HG03060 (cell line): ENCODE data around the gene FEN1.

Experiments used
- ATAC-seq: cut with Tn5 transposase; IDR thresholded peaks from one replicate; pipeline ENCODE4 v1.9.1; 2021; ENCODE audit warnings: low read depth, moderate number of reproducible peaks; ENCODE audit not compliant: unreplicated experiment

The FEN1 gene

GRCh38 chr11:61774411-61774810, 18.3 kb upstream of the FEN1 start:
- ATAC-seq = no peak

DNA sequence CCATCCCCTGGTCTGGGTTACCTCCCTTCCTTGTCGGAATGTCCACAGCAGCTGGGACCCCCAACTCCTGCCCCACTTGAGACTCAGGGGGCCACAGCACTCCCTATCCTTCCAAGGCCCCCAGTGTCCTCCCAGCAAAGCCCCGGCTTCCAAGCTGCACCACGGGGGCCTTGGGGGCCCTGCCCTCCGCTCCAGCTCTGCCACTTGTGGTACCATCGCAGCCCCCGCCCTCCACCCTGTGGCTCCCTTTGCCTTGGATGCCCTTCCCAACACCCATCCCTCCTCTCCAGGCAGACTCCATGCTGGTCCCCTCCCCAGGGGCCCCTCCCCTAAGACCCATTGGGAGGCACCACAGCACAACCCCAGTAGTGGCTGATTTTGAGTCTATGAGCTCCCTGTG, 17.6 kb upstream of the FEN1 start:
- ATAC-seq = no peak

DNA sequence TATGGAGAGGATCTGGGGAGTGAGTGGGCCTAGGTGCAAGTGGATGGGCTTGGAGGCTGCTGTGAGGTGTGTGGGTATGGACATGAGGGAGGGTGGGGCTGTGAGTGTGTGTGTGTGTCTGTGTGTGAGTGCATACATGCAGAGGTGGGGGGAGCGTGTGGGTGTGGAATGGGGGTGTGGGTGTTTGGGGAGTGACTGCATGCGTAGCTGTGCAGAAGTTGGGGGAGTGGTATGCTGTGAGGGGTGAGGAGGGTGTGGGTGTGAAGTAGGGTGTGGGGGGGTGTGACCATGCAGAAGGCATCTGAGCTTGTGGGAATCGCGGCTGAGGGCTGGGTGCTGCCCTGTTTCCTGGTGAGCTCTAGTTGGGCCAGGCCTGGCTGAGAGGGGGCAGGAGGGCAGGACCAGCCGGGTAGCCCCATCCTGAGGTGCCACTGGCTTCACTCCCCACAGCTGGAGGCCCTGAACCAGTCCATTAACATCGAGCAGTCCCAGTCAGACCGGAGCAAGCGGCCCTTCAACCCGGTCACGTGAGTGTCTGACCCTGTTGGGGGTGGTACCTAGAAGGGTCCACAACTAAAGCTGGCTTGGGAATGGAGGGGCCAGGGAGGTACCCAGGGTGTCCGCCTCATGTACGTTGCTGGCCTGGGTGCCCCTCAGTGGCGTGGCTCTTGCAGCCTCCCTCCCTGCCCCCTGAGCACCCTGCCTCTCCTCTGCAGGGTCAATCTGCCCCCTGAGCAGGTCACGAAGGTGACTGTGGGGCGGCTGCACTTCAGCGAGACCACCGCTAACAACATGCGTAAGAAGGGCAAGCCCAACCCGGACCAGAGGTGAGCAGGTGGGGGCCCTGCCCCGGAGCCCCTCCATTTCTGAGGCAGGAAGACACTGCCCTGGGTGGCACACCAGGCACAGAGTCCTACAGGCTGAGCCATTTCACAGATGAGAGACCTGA, 16.8 kb upstream of the FEN1 start:
- ATAC-seq = no peak

GRCh38 chr11:61776561-61777075, 16.1 kb upstream of the FEN1 start:
- ATAC-seq = no peak

DNA sequence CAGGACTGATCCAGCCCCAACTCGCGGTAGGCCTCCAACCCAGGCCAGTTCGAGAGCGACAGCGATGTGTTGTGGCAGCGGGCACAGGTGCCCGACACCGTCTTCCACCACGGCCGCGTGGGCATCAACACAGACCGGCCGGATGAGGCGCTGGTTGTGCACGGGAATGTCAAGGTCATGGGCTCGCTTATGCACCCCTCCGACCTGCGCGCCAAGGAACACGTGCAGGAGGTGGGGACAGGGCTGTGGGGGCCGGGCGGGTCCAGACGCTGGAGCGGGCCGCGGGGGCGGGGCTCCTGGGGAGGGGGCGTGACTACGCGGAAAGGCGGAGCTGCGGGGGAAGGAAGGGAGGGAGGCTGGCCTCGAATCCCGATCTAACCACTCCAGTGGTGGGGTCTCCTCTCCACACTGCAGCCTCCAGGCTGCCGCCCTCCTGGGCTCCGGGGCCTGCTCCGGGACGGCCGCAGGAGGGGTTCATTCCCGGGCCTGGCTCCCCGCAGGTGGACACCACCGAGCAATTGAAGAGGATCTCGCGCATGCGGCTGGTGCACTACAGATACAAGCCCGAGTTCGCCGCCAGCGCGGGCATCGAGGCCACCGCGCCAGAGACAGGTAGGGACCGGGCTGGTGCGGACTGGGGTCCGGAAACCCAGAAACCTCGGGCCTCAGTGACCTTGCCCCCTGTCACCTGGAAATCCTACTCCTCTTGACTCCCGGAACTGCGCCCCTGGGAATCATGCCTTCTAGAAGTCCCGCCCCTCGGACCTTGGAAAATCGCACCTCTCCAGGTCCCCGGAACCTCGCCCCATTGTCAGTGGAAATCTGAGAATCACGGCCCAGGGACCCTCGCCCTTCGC, 15.2 kb upstream of the FEN1 start:
- ATAC-seq = no peak

- no peak for ATAC-seq
These were observed 14.3 kb upstream of the FEN1 start for GRCh38 chr11:61778357-61778886.

DNA sequence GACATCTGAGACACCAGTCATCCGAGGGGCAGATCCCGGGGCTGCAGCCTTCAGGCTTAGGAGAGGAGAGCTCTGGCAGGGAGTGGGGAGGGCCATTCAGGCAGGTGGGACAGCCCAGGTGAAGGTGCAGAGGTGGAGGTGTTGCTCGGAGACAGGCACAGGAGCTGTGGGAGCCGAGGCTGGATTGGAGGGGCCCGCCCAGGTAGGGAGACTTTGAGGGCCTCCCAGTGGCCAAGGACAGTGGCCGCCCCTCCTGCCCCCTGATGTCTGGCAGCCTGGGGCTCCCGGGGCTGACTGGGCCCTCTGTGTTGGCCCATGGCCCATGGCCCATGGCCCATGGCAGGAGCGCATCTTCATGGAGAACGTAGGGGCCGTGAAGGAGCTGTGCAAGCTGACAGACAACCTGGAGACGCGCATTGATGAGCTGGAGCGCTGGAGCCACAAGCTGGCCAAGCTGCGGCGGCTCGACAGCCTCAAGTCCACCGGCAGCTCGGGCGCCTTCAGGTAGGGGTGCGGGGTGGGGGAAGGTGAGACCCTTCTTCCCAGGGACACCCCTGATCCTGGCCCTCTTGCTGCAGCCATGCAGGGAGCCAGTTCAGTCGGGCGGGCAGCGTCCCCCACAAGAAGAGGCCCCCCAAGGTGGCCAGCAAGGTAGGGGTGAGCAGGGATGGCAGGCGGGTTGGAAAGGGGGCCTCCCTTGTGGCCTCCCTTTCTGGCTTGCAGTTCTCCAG, 13.6 kb upstream of the FEN1 start:
- no peak for ATAC-seq

DNA sequence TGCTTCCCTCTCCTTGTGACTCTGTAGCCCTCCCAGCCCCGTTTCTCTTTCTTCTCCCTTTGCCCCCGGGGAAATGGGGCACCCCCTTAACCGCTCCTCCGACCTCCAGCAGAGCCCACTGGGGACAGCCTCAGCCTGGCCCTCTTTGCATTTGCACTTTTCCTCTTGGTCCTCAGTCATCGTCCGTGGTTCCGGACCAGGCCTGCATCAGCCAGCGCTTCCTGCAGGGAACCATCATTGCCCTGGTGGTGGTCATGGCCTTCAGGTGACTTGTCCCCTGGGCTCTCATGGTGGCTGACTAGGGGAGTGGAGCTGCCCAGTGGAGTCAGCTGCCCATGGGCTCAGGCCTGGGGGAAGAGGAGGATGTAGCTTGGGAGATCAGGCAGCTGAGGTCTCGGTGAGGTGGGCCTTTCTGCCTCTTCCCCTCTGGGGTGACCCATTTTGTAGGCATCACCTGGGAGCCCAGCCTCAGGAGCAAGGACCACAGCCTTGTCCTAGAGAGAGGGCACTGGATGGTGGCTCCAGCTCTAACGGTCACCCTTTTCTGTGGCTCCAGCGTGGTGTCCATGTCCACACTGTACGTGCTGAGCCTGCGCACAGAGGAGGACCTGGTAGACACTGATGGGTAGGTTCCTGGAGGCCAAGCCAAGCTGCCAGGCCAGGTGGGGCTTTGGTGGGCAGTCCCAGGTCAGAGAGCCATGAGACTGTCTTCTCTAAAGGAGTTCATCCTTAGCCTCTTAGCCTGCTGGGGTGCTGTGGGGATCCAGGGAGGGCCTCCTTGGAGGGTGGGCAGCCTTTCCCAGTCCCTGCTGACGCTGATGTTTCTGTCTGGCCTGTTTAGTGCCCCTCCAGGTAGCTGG, 12.8 kb upstream of the FEN1 start:
- no peak for ATAC-seq

- no peak for ATAC-seq
These were observed 12.0 kb upstream of the FEN1 start for GRCh38 chr11:61780581-61781162.

DNA sequence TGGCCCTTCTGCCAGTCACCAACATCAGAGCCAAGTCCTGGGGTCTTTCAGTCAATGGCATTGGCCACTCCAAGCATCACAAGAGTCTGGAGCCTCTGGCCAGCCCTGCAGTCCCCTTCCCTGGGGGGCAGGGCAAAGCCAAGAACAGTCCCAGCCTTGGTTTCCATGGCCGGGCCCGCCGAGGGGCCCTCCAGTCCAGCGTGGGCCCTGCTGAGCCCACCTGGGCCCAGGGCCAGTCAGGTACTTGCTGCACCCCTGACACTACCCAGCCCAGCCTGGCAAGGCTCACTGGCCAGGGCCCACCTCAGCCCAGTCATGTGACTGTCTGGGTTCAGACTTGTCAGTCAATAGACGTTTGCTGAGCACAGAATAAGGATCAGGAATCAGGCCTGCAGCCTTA, 11.1 kb upstream of the FEN1 start:
- no peak for ATAC-seq

DNA sequence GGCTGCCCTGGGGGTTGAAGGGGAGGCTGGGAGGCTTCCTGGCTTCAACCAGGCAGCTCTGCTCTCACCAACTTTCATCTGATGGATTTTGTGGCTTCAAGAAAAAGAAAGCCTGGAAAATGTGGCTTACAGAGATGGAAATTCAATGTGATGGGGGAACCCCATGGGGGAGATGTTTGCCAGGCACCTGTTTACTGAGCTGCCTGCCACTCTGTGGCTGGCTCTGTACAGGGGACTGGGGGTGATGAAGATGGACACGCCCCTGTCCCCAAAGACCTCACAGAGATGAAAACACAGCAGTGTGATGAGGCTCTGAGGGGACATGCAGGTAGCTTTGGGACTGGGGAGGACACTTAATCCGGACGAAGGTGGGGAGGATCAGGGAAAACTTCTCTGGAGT, 10.4 kb upstream of the FEN1 start:
- no peak for ATAC-seq

DNA sequence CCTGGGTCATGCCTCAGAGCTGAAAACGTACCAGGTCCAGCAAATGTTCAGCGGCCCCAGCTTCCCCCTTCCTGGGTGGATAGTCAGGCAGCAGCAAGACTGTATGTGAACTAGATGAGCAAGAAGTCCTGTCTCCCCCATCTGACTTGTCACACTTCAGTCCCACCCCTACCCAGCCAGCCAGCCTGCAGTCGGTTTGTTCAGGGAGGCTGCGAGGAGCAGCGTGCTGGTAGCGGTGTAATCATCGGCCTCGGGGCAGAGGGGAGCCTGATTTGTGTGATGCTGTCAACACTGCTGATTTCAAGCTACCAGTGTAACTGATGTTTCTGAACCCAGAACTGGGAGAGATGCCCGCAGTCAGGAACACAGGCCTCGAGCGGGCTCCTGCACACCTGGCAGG, 9.9 kb upstream of the FEN1 start:
- no peak for ATAC-seq

GRCh38 chr11:61783717-61784505, 8.8 kb upstream of the FEN1 start:
- no peak for ATAC-seq

DNA sequence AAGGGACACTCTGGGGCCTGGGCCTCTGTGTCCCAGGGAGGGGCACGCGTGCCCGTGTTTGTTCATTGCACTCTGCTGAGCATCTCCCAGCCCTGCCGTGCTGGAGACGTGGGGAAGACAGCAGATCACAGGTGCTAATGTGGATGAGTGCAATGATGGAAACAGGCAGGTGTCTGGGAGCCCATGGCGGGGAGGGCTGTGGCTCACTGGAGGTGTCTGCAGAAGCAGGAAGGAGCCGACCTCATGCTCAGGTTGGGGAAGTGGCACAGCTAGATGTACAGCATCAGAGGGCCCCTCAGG, 8.3 kb upstream of the FEN1 start:
- no peak for ATAC-seq

- ATAC-seq = no peak
These were observed 6.8 kb upstream of the FEN1 start for GRCh38 chr11:61785837-61786402.

DNA sequence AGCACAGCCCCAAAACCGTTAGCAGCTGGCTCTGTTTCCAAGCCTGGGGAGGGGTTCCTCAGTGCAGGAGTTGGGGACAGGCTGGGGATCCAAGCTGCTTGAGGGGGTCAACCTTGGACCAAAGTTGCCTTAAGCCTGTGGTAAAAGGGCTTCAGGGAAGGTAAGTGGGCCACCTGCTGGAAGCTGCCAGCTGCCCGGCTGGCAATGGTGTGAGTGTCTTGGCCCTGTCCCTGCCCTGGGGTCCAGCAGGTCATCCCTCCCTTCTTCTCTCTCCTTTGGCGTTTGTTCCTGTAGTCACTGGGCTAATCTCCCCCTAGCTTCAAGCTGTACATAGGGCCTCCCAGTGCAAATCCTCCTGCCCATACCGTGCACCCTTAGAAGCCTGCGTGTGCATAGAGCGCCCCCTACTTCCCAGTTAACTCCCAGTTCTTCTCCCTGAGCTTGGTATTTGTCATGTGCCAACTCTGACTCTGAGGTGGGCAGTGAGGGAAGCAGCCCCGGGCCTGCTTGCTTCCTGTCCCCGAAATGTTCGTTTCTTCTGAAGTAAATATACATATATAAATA, 4.7 kb upstream of the FEN1 start:
- no peak for ATAC-seq

- ATAC-seq = no peak
These were observed 888 bp upstream of the FEN1 start for GRCh38 chr11:61791737-61792309.
